ENCODE results near the gene GLRA3.

GRCh38 chr4:174713821-174714220 is 115.2 kb downstream of the GLRA3 start:
- TF ChIP-seq SUZ12 (IDR thresholded peaks at IDR 0.05; ENCODE audit: extremely low read depth, insufficient read depth, insufficient read length) (no peak), YY1 (IDR thresholded peaks at IDR 0.05; ENCODE audit: insufficient read depth, insufficient read length) (no peak), ZNF274 (IDR thresholded peaks at IDR 0.05; ENCODE audit: low read depth, low read length) (no peak)

All from NT2/D1 (cell line).